GM12874 (cell line): ENCODE results near the gene SYTL2.

Experiments used
- CTCF ChIP-seq: IDR thresholded peaks from 2 replicates; pipeline ENCODE4 v1.5.1; 2011; ENCODE audit warnings: low read depth, mild to moderate bottlenecking, control low read depth, low read length, moderate library complexity; ENCODE audit not compliant: insufficient read depth

Gene SYTL2

GRCh38 chr11:85745626-85746025 is 65.3 kb downstream of the SYTL2 start:
- TF ChIP-seq CTCF: no peak

GRCh38 chr11:85742873-85743275 is 68.1 kb downstream of the SYTL2 start:
- TF ChIP-seq CTCF: no peak

- TF ChIP-seq CTCF: no peak
Observed at GRCh38 chr11:85742348-85742747, 68.6 kb downstream of the SYTL2 start.

- no peak for TF ChIP-seq CTCF
Observed at GRCh38 chr11:85740481-85741400, 70.2 kb downstream of the SYTL2 start.

GRCh38 chr11:85737738-85738137 is 73.2 kb downstream of the SYTL2 start:
- no peak for TF ChIP-seq CTCF

- TF ChIP-seq CTCF: no peak
Observed at GRCh38 chr11:85735876-85736460, 75.0 kb downstream of the SYTL2 start.

- TF ChIP-seq CTCF: no peak
Observed at GRCh38 chr11:85732965-85733364, 78.0 kb downstream of the SYTL2 start.
